HT1080 (cell line): ENCODE measurements around the gene IFIT3. TPM values are rescaled to one million over a fixed set of nuclear protein-coding genes. Genes with fewer than 3 reads are reported as not detected.

Experiments
- total RNA-seq: library from RNA; depleted of rRNA; stranded (reverse); fragments of >200 nt; shearing (Covaris generic); gene quantifications from 2 replicates; pipeline ENCODE4 v1.2.3, GENCODE V29; 2014; rRNA removed

IFIT3 gene
- total RNA-seq, 1 experiment from 2014 or later = 5.4 TPM

Other genes starting within 250 kb of the IFIT3 start
- gene CH25H, start 120.7 kb upstream of the IFIT3 start, total RNA-seq = not detected in 2 replicates
- gene LIPA, start 76.2 kb upstream of the IFIT3 start, total RNA-seq = 17.4 and 18.7 TPM in 2 replicates
- 0.53 and 0.92 TPM in 2 replicates for gene IFIT2, start 26.0 kb upstream of the IFIT3 start, total RNA-seq
- gene IFIT1B, start 50.1 kb downstream of the IFIT3 start, total RNA-seq = not detected in 2 replicates
- gene IFIT1, start 64.6 kb downstream of the IFIT3 start, total RNA-seq = 3.2 and 3.5 TPM in 2 replicates
- 12.2 and 12.4 TPM in 2 replicates for gene IFIT5, start 86.6 kb downstream of the IFIT3 start, total RNA-seq
- 0.20 and 0.26 TPM in 2 replicates for gene SLC16A12, start 207.6 kb downstream of the IFIT3 start, total RNA-seq